ENCODE results near the gene SURF1. TPM values are rescaled to one million over a fixed set of nuclear protein-coding genes. Genes with fewer than 3 reads are reported as not detected.
A peak's percentile ranks its signal among the peaks of the same experiment; 100 is the strongest.

Gene SURF1
- total and polyA plus RNA-seq, 9 of the 15 experiments (the other 6 are each of a cell fraction or from before 2014, with no cell fraction given), result 16.1 to 31.3 (median 20.9) TPM

DNA sequence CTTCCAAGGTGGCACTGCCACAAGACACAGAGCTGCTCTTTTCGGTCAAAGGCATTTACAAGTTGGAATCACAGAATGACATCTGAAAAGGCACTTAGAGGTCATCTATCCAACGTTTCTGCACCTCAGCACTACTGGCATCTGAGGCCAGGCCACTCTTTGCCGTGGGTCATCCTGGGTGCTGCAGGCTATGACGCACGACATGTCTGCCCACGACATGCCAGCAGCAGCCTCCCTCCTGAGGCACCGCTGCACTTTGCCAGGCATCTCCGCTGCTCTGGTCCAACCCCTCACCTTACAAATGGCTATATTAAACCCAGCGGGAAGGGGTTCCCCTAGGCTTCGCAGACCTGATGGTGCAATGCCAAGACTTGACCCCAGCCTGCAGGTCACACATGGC, 11.5 kb upstream of the SURF1 start:
- BruUV-seq (replicated peaks), result no TSS peak

More for the DNA sequence above, 11.5 kb upstream of the SURF1 start:
- TF ChIP-seq POLR2G (IDR thresholded peaks at IDR 0.05; ENCODE audit: low read depth, low read length), result peak; percentile 18; the same call in 1 of the 2 replicates
- TF ChIP-seq, protein P1, sequence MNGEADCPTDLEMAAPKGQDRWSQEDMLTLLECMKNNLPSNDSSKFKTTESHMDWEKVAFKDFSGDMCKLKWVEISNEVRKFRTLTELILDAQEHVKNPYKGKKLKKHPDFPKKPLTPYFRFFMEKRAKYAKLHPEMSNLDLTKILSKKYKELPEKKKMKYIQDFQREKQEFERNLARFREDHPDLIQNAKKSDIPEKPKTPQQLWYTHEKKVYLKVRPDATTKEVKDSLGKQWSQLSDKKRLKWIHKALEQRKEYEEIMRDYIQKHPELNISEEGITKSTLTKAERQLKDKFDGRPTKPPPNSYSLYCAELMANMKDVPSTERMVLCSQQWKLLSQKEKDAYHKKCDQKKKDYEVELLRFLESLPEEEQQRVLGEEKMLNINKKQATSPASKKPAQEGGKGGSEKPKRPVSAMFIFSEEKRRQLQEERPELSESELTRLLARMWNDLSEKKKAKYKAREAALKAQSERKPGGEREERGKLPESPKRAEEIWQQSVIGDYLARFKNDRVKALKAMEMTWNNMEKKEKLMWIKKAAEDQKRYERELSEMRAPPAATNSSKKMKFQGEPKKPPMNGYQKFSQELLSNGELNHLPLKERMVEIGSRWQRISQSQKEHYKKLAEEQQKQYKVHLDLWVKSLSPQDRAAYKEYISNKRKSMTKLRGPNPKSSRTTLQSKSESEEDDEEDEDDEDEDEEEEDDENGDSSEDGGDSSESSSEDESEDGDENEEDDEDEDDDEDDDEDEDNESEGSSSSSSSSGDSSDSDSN (IDR thresholded peaks at IDR 0.05; ENCODE audit: borderline replicate concordance in 1 of 2, low read depth in 2 of 2, low read length in 2 of 2), result no peak
- H3K4me1 ChIP-seq (replicated peaks in 1 of 2; ENCODE audit: control insufficient read depth in 2 of 2, insufficient read depth in 2 of 2, low read length in 2 of 2), result peaks cover 22 to 23% of the 10 kb centered on the region in 2 experiments; a peak in 4 of 5 replicates
- intact Hi-C loops (cut with micrococcal nuclease) (no loop called here), in situ Hi-C loops (cut with MboI) (no loop called here)
- H3K4me2 ChIP-seq (ENCODE audit: insufficient read depth, low read length), result no peak overlapping the region
- ChIA-PET CTCF (ENCODE audit: low intra/inter-chr PET ratio) (no interaction called here), POLR2A (interaction anchor here (0.9 to 8.5 kb wide), 3 partner anchors 7 to 10 kb away, joined by 4 to 109 read pairs (median 81); partner anchors contain the start of genes STKLD1, SURF1, SURF2 and SURF4)
- no peak overlapping the region for H3K4me3 ChIP-seq
- no peaks in the 10 kb centered on the region for H3K27me3 ChIP-seq (ENCODE audit: control insufficient read depth in 2 of 2, insufficient read depth in 2 of 2, low read length in 2 of 2)
- no peak overlapping the region for H3K27ac ChIP-seq (ENCODE audit: extremely low read depth, low read depth, low read length)
- 93% methylated on average over 10 of the region's 10 CpGs for WGBS (ENCODE audit: insufficient coverage, low coverage, missing lambda C conversion rate)
- peaks cover 98% of the 10 kb centered on the region for H3K36me3 ChIP-seq (ENCODE audit: control insufficient read depth, insufficient read depth, low read length)
- no peak overlapping the region for H2AFZ ChIP-seq (ENCODE audit: low read depth, low read length)
- DNase-seq (ENCODE audit: extremely low read depth in 1 of 4, low spot score in 3 of 4), result no peak
- peaks cover 34% of the 10 kb centered on the region for H3K9me1 ChIP-seq (ENCODE audit: control insufficient read depth, insufficient read depth, low read length)
- H3K79me2 ChIP-seq (ENCODE audit: control insufficient read depth, insufficient read depth, low read length), result peaks cover 66% of the 10 kb centered on the region
- H3K9ac ChIP-seq (ENCODE audit: insufficient read depth in 1 of 2, low read depth in 2 of 2, low read length in 2 of 2), result no peak overlapping the region
- no peak for ATAC-seq
- H3K9me3 ChIP-seq (replicated peaks; ENCODE audit: control insufficient read depth, insufficient read depth, low read depth, low read length), result no peaks in the 10 kb centered on the region
- no peak for FAIRE-seq
- H4K20me1 ChIP-seq (replicated peaks; ENCODE audit: control insufficient read depth, insufficient read depth, low read length), result peaks cover 68% of the 10 kb centered on the region
